PC-3 (cell line): Measurements from ENCODE around the gene UVSSA. TPM values are rescaled to one million over a fixed set of nuclear protein-coding genes. Genes with fewer than 3 reads are reported as not detected.

ENCODE experiments used
- ATAC-seq: fragments of 200-7000 bp; cut with Tn5 transposase; 2 replicates; pipeline ENCODE4 v1.9.1; 2020; ENCODE audit warnings: mild to moderate bottlenecking, moderate library complexity
- BruUV-seq: library from RNA; stranded (reverse); fragments of 400-500 nt; replicated peaks from 2 replicates; lab custom pipeline; 2021; lab: Mats Ljungman, UMichigan
- CTCF ChIA-PET: fragments of 300-600 bp; sonication (Branson Sonifier 250); formaldehyde crosslinking; loops from one replicate; lab custom pipeline; 2022; ENCODE audit warnings: antibody characterized with exemption; lab: Charles Lee
- POLR2A ChIA-PET: fragments of 300-600 bp; sonication (Branson Sonifier 250); formaldehyde crosslinking; loops from one replicate; lab custom pipeline; 2022; ENCODE audit warnings: antibody characterized with exemption; ENCODE audit not compliant: unreplicated experiment; lab: Charles Lee
- DNase-seq: peaks from one replicate; pipeline ENCODE4 v3.0.0-alpha.2; 2015
- H2AFZ ChIP-seq: fragments of 300-600 bp; sonication (generic); 2 replicates; pipeline ENCODE4 v1.6.0; 2016; ENCODE audit warnings: antibody characterized with exemption, low read length
- H3F3A ChIP-seq: fragments of 300-600 bp; sonication (generic); one replicate; pipeline ENCODE4 v1.6.0; 2017; ENCODE audit warnings: antibody characterized with exemption, low read length, control low read depth, mild to moderate bottlenecking; ENCODE audit not compliant: unreplicated experiment
- H3K27ac ChIP-seq: fragments of 300-600 bp; sonication (generic); 2 replicates; pipeline ENCODE4 v1.5.1; 2016; ENCODE audit warnings: mild to moderate bottlenecking, low read length
- H3K27me3 ChIP-seq: fragments of 300-600 bp; sonication (generic); 2 replicates; pipeline ENCODE4 v1.6.1; 2016; ENCODE audit warnings: low read length, mixed read lengths
- H3K36me3 ChIP-seq: fragments of 300-600 bp; sonication (generic); 2 replicates; pipeline ENCODE4 v1.6.1; 2016; ENCODE audit warnings: low read depth, mixed run types, low read length, mixed read lengths
- H3K4me1 ChIP-seq: fragments of 300-600 bp; sonication (generic); 2 replicates; pipeline ENCODE4 v1.5.1; 2016; ENCODE audit warnings: low read length; ENCODE audit not compliant: insufficient read depth
- H3K4me2 ChIP-seq: fragments of 300-600 bp; sonication (generic); 2 replicates; pipeline ENCODE4 v1.6.0; 2016; ENCODE audit warnings: low read length
- H3K4me3 ChIP-seq: fragments of 300-600 bp; sonication (generic); 2 replicates; pipeline ENCODE4 v1.5.1; 2016; ENCODE audit warnings: mild to moderate bottlenecking, low read length, mixed read lengths
- H3K79me2 ChIP-seq: fragments of 300-600 bp; sonication (generic); 2 replicates; pipeline ENCODE4 v1.6.1; 2017; ENCODE audit warnings: low read length, mixed read lengths
- H3K9ac ChIP-seq: fragments of 300-600 bp; sonication (generic); 2 replicates; pipeline ENCODE4 v1.6.0; 2016; ENCODE audit warnings: mild to moderate bottlenecking, low read length
- H3K9me2 ChIP-seq: fragments of 300-600 bp; sonication (generic); replicated peaks from 2 replicates; pipeline ENCODE4 v1.6.1; 2016; ENCODE audit warnings: mixed run types, low read length, mixed read lengths
- H3K9me3 ChIP-seq: fragments of 300-600 bp; sonication (generic); 2 replicates; pipeline ENCODE4 v1.6.1; 2016; ENCODE audit warnings: low read length, mixed read lengths
- H4K20me1 ChIP-seq: fragments of 300-600 bp; sonication (generic); 2 replicates; pipeline ENCODE4 v1.6.1; 2016; ENCODE audit warnings: low read length, mixed read lengths
- EZH2 ChIP-seq: fragments of 300-600 bp; sonication (generic); IDR thresholded peaks from one replicate; pipeline ENCODE4 v1.6.1; 2017; ENCODE audit warnings: antibody characterized with exemption, mild to moderate bottlenecking, low read length; ENCODE audit not compliant: unreplicated experiment
- EZH2phosphoT487 ChIP-seq: fragments of 300-600 bp; sonication (generic); IDR thresholded peaks from 2 replicates; pipeline ENCODE4 v1.6.1; 2018; ENCODE audit warnings: mild to moderate bottlenecking, antibody characterized with exemption, low read length, borderline replicate concordance
- intact Hi-C: fragments of 100-400 bp; cut with micrococcal nuclease; formaldehyde crosslinking; loops from 2 replicates; pipeline ENCODE4 v1.9.0; 2023
- total RNA-seq: library from RNA; depleted of rRNA; stranded (reverse); fragments of >200 nt; gene quantifications from 2 replicates; pipeline ENCODE4 v1.2.3, GENCODE V29; 2014
- TF ChIP-seq, protein P1 (sequence below): fragments of 300-600 bp; sonication (generic); conservative IDR thresholded peaks from 2 replicates; pipeline ENCODE4 v1.5.1; 2017; ENCODE audit warnings: antibody characterized with exemption, low read depth, mild to moderate bottlenecking, low read length

Gene UVSSA
- total RNA-seq, 1 experiment from 2014 or later = 6.2 TPM

DNA sequence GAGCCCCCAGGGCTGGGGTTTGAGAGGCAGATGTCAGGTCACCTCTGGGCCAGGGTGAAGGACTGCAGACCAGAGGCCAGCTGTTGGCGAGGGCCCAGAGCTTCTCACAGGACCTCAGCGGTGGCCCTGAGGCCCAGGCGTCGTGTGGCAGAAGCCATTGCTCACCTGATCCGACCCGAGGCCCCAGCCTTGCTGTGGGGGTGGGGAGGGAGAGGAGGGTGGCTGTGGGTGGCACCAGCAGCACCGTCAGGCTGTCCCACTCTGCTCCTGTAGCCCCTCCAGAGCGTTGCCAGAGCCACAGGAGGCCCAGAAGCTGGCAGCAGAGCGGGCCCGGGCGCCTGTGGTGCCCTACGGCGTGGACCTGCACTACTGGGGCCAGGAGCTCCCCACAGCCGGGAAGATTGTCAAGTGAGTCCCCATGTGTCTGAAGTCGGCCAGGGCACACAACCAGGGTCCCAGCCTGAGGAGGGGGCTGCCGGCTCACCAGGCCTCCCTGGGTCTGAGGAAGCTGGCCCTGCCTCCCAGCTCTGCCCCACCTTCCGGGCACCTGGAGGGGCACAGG is 28.8 kb downstream of the UVSSA start:
- Histone ChIP-seq H3K27ac (no peak overlapping the region), H3K9ac (no peak overlapping the region), H4K20me1 (no peaks in the 10 kb centered on the region), H3K36me3 (no peaks in the 10 kb centered on the region), H3K9me3 (no peaks in the 10 kb centered on the region), H3K27me3 (no peaks in the 10 kb centered on the region), H3K4me2 (no peak overlapping the region), H3K9me2 (no peaks in the 10 kb centered on the region), H3K4me3 (no peak overlapping the region), H3K4me1 (no peaks in the 10 kb centered on the region), H3K79me2 (no peaks in the 10 kb centered on the region), H2AFZ (no peak overlapping the region), H3F3A (no peaks in the 10 kb centered on the region)
- intact Hi-C loops = no loop called here
- ChIA-PET CTCF (no interaction called here), POLR2A (no interaction called here)
- no peak for DNase-seq
- ATAC-seq = no peak
- BruUV-seq = no TSS peak
- no peak for TF ChIP-seq EZH2
- TF ChIP-seq, protein P1, sequence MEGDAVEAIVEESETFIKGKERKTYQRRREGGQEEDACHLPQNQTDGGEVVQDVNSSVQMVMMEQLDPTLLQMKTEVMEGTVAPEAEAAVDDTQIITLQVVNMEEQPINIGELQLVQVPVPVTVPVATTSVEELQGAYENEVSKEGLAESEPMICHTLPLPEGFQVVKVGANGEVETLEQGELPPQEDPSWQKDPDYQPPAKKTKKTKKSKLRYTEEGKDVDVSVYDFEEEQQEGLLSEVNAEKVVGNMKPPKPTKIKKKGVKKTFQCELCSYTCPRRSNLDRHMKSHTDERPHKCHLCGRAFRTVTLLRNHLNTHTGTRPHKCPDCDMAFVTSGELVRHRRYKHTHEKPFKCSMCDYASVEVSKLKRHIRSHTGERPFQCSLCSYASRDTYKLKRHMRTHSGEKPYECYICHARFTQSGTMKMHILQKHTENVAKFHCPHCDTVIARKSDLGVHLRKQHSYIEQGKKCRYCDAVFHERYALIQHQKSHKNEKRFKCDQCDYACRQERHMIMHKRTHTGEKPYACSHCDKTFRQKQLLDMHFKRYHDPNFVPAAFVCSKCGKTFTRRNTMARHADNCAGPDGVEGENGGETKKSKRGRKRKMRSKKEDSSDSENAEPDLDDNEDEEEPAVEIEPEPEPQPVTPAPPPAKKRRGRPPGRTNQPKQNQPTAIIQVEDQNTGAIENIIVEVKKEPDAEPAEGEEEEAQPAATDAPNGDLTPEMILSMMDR = no peak
- no peak for TF ChIP-seq EZH2phosphoT487

DNA sequence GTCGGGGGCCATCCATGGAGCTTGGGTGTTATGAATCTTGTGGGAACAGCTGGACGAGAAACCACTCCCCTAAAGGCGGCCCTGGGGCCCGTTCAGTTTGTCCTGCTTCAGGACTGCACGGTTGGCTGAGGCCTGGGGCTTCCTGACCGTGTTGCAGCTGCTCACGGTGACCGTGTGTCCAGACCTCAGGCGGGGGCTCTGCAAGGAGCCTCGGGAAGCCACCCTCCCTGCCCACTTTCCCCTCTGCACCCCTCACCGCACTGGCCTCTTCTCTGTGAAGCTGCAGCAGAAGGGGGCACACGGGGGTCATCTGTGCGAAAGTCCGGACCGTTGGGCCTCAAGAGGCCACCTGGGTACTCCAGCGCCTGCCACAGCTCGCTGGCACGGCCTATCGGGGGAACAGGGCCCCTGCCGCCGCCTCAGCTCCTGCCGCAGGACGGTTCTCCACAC is 29.4 kb downstream of the UVSSA start:
- no peaks in the 10 kb centered on the region for H3K36me3 ChIP-seq
- H3K27ac ChIP-seq = no peak overlapping the region
- no peaks in the 10 kb centered on the region for H4K20me1 ChIP-seq
- H2AFZ ChIP-seq = no peak overlapping the region
- ATAC-seq = no peak
- CTCF ChIA-PET = no interaction called here
- H3K4me2 ChIP-seq = no peak overlapping the region
- TF ChIP-seq EZH2 (no peak), EZH2phosphoT487 (no peak)
- TF ChIP-seq, protein P1 = no peak
- H3K9me3 ChIP-seq = no peaks in the 10 kb centered on the region
- H3K9me2 ChIP-seq = no peaks in the 10 kb centered on the region
- no peak overlapping the region for H3K4me3 ChIP-seq
- no peak overlapping the region for H3K9ac ChIP-seq
- no peak for DNase-seq
- H3K4me1 ChIP-seq = no peaks in the 10 kb centered on the region
- no TSS peak for BruUV-seq
- no peaks in the 10 kb centered on the region for H3K79me2 ChIP-seq
- no peaks in the 10 kb centered on the region for H3K27me3 ChIP-seq
- intact Hi-C loops = no loop called here
- H3F3A ChIP-seq = no peaks in the 10 kb centered on the region
- POLR2A ChIA-PET = no interaction called here

DNA sequence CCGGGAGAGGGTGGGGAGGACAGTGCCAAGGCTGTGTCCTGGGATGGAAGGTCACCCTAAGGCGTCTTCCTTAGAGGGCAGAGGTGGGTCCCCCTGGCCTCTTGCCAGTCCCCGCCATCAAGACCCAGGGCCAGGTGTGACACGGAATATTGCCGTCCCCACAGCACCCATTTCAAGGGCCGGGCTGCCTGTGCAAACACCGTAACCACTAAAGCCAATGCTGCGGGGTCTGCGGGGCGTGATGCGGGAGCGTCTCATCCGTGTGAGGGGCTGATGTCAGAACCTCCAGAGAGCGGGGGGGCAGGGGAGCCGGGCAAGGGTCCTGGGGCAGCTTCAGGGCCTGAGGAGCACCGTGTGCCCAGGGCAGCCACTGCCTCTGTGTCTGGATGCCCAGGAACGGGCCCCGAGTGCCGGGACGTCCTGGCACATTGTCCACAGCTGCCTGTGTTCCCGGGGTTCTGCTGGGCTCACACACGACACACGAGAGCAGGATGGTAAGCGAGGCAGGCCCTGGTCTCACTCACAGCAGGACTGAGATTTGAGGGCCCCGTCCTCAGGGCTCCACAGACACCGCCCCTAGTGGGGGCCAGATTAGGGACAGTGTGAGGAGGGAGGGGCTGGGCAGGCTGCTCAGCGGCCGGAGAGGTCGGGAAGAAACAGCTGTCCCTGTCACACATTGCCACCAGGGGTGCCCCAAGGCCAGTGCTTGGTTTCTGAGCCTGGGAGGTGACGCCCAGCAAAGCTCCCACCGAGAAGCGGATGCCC is 30.0 kb downstream of the UVSSA start:
- intact Hi-C loops = no loop called here
- no peak for TF ChIP-seq EZH2phosphoT487
- TF ChIP-seq, protein P1 = no peak
- no peak for TF ChIP-seq EZH2
- Histone ChIP-seq H3K9ac (no peak overlapping the region), H3K79me2 (no peaks in the 10 kb centered on the region), H3K27me3 (no peaks in the 10 kb centered on the region), H2AFZ (no peak overlapping the region), H3K4me3 (no peak overlapping the region), H4K20me1 (no peaks in the 10 kb centered on the region), H3F3A (no peaks in the 10 kb centered on the region), H3K9me2 (no peaks in the 10 kb centered on the region), H3K36me3 (no peaks in the 10 kb centered on the region), H3K9me3 (no peaks in the 10 kb centered on the region), H3K27ac (no peak overlapping the region), H3K4me2 (no peak overlapping the region), H3K4me1 (no peaks in the 10 kb centered on the region)
- CTCF ChIA-PET = no interaction called here
- ATAC-seq (no peak), DNase-seq (no peak)
- BruUV-seq = no TSS peak
- POLR2A ChIA-PET = no interaction called here
